ENCODE data around the gene RALGDS. TPM values are rescaled to one million over a fixed set of nuclear protein-coding genes. Genes with fewer than 3 reads are reported as not detected.

Gene RALGDS
- total and polyA plus RNA-seq, 2 donors, result 32.0 to 53.9 TPM

DNA sequence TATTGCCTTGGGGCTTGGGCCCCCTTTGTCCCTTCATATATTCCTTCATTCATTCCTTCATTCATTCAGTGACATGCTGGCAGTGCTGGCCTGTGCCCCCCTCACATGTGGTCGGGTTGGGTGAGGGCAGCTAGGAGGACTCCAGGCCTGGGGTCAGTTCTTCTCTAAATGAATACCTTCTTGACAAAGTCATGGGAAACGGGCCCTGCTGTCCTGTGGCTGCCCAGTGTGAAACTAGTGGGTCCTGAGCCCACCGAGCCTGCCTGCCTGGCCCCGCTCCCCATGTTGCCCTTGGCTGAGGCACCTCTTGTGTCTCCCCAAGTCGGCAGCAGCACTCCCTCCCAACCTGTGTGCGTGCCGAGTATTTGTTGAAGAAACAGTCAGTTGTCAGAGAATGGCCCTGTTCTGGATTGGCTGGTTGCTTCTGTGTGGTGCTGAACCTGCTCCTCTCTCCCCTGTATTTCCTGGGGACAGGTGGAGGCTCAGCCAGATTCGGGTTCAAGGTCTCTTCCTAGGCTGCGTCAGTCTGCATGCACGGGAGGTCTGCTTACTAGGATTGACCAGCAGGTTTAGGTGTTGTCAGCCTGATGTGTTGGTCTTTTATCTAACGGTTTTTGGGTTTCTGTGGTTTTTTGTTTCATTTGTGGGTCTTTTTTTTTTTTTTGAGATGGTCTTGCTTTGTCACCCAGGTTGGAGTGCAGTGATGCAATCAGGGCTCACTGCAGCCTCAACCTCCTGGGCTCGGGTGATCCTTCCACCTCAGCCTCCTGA lies 62.3 kb downstream of the RALGDS start:
- H3K36me3 ChIP-seq (ENCODE audit: insufficient read depth), result no peaks in the 10 kb centered on the region
- H3K27ac ChIP-seq (ENCODE audit: low read depth), result no peak overlapping the region
- no peaks in the 10 kb centered on the region for H3K4me1 ChIP-seq (ENCODE audit: insufficient read depth)
- WGBS, result 74% methylated on average over 12 of the region's 12 CpGs
- H3K4me3 ChIP-seq (ENCODE audit: low read depth, low read length), result no peak overlapping the region
- DNase-seq (ENCODE audit: extremely low spot score), result no peak

DNA sequence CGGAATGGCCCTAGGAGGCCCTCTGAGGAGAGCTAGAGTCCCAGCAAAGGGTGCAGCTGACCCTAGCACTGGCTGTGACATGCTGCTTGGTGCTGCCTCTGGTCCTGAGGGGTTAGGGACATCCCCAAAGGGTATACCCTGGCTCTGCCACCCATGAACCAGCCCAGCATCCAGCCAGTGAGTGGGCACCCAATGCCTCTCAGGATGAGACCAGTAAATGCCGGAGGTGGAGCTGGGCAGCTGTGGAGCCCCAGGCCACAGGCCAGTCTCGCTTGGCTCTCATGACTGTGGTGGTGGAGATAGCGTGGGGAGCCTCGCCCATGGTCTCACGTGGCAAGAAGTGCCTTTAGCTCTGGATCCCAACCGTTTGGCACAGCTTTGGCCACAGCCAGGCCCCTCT lies 63.0 kb downstream of the RALGDS start:
- Histone ChIP-seq H3K4me1 (ENCODE audit: insufficient read depth) (no peaks in the 10 kb centered on the region), H3K4me3 (ENCODE audit: low read depth, low read length) (no peak overlapping the region), H3K27ac (ENCODE audit: low read depth) (no peak overlapping the region), H3K36me3 (ENCODE audit: insufficient read depth) (no peaks in the 10 kb centered on the region)
- WGBS, result 88% methylated on average over 7 of the region's 7 CpGs
- DNase-seq (ENCODE audit: extremely low spot score), result no peak

DNA sequence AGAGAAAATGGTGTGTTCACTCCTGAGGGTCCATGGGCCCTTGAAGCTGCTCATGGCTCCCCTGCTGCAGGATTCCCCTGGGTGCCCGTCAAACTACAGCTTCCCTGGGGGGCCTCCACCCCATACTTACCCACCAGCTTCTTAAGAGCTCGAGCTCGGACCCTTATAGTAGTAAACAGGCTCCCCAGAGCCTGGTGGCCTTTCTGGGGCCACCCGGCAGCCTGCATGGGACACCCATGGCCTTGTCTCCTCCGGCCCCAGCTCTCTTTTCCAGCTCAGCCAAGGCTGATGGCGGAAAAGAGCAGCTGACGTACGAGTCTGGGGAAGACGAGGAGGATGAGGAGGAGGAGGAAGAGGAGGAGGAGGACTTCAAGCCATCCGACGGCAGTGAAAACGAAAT lies 63.5 kb downstream of the RALGDS start:
- H3K36me3 ChIP-seq (ENCODE audit: insufficient read depth), result no peaks in the 10 kb centered on the region

DNA sequence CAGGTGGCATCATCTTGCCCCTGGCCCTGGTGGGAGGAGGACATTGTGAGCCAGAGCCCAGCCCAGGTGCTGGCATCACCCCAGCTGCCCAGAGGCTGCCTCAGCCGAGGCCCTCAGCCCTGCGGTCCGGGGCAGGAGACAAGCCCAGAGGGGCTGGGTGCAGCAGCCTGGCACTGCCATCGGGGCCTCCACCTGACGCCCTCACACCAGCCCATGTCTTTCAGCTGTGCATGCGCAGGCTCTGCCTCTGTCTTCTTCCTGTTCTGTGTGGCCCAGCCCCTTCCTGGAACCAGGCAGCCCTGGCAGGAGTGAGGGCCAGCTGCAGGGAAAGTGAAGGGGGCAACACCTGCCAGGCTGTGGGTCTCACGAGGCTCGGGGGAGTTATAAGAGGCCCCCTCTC lies 64.0 kb downstream of the RALGDS start:
- no peak for DNase-seq (ENCODE audit: extremely low spot score)
- H3K27ac ChIP-seq (ENCODE audit: low read depth), result no peak overlapping the region
- 83% methylated on average over 8 of the region's 8 CpGs for WGBS
- no peaks in the 10 kb centered on the region for H3K36me3 ChIP-seq (ENCODE audit: insufficient read depth)
- H3K4me3 ChIP-seq (ENCODE audit: low read depth, low read length), result no peak overlapping the region
- H3K4me1 ChIP-seq (ENCODE audit: insufficient read depth), result no peaks in the 10 kb centered on the region

More for the DNA sequence above, 63.5 kb downstream of the RALGDS start:
- H3K27ac ChIP-seq (ENCODE audit: low read depth), result no peak overlapping the region
- DNase-seq (ENCODE audit: extremely low spot score), result no peak
- WGBS, result 90% methylated on average over 12 of the region's 12 CpGs
- H3K4me3 ChIP-seq (ENCODE audit: low read depth, low read length), result no peak overlapping the region
- no peaks in the 10 kb centered on the region for H3K4me1 ChIP-seq (ENCODE audit: insufficient read depth)

DNA sequence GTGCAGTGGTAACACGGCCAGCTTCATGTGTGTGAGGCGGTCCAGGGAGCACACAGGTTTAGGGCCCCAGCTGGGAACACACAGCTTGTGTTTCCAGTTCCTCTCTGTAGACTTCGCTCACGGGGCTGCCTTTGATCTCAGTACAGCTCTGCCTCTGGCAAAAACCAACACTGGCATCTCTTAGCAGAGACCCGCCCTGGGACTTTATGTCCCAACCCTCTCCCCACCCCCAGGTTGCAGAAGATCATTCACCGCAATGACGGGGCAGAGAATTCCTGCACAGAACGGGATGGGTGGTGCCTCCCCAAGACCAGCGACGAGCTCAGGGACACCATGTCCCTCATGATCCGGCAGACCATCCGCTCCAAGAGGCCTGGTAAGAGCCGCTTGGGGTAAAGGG lies 64.5 kb downstream of the RALGDS start:
- DNase-seq (ENCODE audit: extremely low spot score), result no peak
- Histone ChIP-seq H3K4me3 (ENCODE audit: low read depth, low read length) (no peak overlapping the region), H3K36me3 (ENCODE audit: insufficient read depth) (no peaks in the 10 kb centered on the region), H3K27ac (ENCODE audit: low read depth) (no peak overlapping the region), H3K4me1 (ENCODE audit: insufficient read depth) (no peaks in the 10 kb centered on the region)
- WGBS, result 91% methylated on average over 13 of the region's 13 CpGs

DNA sequence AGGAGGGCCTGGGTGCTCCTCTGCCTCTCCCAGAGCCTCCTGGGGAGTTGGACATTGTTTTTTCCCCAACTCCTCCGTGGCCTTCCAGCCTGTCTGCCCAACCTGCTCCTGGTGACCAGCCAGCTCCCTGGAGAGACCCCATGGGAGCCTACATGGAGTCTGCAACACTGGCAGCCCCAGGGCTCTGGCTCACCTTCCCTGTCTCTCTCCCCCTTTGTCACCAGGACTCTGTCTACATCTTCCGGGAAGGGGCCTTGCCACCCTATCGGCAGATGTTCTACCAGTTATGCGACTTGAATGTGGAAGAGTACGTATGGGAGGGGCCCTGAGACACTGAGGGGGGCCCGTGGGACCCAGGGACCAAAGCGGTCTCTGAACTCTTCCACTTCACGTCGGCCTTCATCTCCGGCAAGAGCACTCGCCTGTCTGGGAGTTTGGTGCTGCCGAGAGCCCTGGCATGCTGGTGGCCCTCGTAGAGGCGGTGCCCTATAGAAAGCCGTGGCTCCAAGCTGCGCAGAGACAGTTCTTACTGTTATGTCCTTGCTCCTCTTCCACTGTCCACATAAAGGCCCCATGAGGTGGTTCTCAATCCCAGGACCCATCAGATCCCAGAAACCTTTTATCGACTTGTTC lies 65.1 kb downstream of the RALGDS start:
- 94% methylated on average over 17 of the region's 17 CpGs for WGBS
- no peaks in the 10 kb centered on the region for H3K4me1 ChIP-seq (ENCODE audit: insufficient read depth)
- H3K4me3 ChIP-seq (ENCODE audit: low read depth, low read length), result no peak overlapping the region
- H3K36me3 ChIP-seq (ENCODE audit: insufficient read depth), result no peaks in the 10 kb centered on the region
- H3K27ac ChIP-seq (ENCODE audit: low read depth), result no peak overlapping the region
- DNase-seq (ENCODE audit: extremely low spot score), result no peak

DNA sequence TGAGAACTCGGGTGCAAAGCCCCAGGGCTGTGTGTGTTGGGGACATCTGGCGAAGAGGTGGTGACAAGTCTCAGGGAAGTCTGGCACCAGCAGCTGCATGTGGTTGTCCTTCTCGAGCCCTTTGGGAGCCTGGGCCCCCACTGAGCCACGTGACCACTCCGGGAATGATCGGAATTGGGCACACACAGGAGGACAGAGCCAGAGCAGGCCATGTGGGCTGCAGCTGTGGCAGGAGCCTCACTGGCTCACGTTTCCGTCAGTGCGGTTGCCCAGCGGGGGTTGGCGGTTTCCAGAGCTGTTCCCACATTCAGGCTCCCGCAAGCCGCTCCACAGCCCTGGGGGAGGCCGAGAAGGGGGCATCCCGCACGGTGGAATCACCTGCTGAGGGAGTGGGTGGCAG lies 66.1 kb downstream of the RALGDS start:
- no peak overlapping the region for H3K27ac ChIP-seq (ENCODE audit: low read depth)
- WGBS, result 85% methylated on average over 16 of the region's 16 CpGs
- no peaks in the 10 kb centered on the region for H3K4me1 ChIP-seq (ENCODE audit: insufficient read depth)
- H3K36me3 ChIP-seq (ENCODE audit: insufficient read depth), result no peaks in the 10 kb centered on the region
- no peak overlapping the region for H3K4me3 ChIP-seq (ENCODE audit: low read depth, low read length)
- DNase-seq (ENCODE audit: extremely low spot score), result no peak

DNA sequence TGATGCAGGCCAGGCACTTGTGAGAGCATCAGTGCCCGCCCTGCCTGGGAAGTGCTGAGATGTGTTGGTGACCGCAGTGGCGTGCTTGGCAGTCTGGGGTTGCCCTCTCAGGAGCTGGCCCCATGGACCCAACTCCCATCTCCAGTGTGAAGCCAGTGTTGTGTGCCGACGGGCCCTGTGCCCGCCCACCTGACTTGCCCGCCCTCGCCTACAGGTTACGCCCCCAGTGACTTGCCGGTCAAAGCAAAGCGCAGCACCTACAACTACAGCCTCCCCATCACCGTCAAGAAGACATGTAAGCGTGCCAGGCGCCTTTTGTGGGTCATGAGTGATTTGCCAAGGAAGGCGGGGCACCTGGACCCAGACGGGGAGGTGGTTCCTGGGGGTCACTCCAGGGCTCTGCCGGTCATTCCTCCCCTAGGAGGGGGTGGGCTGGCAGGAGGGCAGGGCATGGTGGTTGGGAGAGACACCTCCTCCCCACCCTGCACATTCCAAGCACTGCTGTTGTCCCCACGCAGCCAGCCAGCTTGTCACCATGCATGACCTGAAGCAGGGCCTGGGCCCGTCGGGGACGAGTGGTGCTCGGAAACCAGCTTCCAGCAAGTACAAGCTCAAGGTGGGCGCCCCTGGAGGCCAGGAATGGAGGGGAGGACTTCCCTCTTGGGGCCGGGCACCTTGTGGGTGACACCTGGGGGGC lies 66.7 kb downstream of the RALGDS start:
- WGBS, result 90% methylated on average over 24 of the region's 24 CpGs

DNA sequence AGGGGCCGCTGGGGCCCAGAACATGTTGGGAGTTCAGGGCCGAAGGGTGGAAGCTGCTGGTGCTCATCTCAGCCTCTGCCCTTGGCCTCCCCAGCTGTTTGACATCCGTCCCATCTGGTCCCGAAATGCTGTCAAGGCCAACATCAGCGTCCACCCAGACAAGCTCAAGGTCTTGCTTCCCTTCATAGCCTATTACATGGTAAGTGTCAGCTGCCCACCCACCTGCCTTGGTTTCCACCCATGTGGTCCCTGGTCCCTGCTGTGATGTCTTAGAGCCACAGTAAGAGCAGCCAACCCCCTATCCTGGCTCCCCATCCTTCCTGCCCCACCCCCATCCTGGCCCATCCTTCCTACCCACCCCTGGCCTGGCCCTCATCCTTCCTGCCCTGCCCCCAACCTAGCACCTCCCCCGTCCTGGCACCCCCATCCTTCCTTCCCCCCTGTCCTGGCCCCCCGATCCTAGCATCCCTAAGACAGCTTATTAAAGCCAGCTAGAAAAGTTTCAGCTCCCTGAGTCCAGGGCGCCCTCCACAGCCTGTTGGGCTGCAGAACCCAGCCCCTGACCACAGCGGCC lies 69.0 kb downstream of the RALGDS start:
- Histone ChIP-seq H3K36me3 (ENCODE audit: insufficient read depth) (no peaks in the 10 kb centered on the region), H3K27ac (ENCODE audit: low read depth) (no peak overlapping the region), H3K4me3 (ENCODE audit: low read depth, low read length) (no peak overlapping the region), H3K4me1 (ENCODE audit: insufficient read depth) (no peaks in the 10 kb centered on the region)
- DNase-seq (ENCODE audit: extremely low spot score), result no peak
- WGBS, result 95% methylated on average over 9 of the region's 9 CpGs

More for the DNA sequence above, 66.7 kb downstream of the RALGDS start:
- Histone ChIP-seq H3K36me3 (ENCODE audit: insufficient read depth) (no peaks in the 10 kb centered on the region), H3K4me1 (ENCODE audit: insufficient read depth) (no peaks in the 10 kb centered on the region), H3K27ac (ENCODE audit: low read depth) (no peak overlapping the region), H3K4me3 (ENCODE audit: low read depth, low read length) (no peak overlapping the region)
- DNase-seq (ENCODE audit: extremely low spot score), result no peak

DNA sequence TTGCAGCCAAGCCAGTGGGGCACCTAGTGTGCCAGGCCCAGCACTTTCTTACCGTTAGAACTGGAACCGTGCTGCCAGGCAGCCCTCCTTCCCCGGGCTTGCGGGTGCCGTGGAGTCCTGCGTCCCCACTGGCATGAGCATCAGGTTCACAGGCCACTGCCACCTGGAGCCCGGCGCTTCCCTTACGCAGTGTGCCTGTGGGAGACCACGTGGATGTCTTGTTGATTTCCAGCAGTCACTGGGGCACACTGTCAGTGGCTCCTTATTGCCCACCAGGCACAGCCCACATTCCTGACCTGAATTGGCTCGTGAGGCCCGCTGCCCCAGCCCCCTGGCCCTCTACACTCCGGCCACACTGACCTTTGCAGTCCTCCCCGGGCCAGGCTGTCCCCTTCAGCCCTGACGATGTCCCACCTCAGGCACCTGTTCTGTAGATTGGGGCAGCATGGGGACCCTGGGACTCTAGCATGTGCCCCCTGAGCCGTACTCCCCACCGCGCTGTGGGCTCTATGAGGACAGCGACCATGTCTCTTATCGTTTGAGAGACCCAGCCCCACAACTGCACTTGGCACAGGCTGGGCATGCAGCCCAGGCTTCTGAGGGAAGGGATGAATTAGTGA lies 69.6 kb downstream of the RALGDS start:
- Histone ChIP-seq H3K4me3 (ENCODE audit: low read depth, low read length) (no peak overlapping the region), H3K27ac (ENCODE audit: low read depth) (no peak overlapping the region), H3K36me3 (ENCODE audit: insufficient read depth) (peaks cover 6% of the 10 kb centered on the region), H3K4me1 (ENCODE audit: insufficient read depth) (no peaks in the 10 kb centered on the region)
- no peak for DNase-seq (ENCODE audit: extremely low spot score)
- 93% methylated on average over 20 of the region's 20 CpGs for WGBS

DNA sequence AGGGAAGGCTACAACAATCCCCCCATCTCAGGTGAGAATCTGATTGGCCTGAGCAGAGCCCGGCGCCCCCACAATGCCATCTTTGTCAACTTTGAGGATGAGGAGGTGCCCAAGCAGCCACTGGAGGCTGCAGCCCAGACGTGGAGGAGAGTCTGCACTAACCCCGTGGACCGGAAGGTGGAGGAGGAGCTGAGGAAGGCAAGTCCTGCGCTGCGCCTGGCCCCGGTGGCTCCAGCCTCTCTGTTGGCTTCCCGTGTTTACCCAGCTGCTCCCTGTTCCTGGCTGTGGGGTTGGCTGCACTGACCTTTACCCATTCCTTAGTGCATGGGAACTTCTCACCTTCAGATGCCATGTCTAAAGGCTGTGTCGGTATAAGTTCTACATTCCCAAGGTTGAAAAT lies 70.3 kb downstream of the RALGDS start:
- 92% methylated on average over 10 of the region's 10 CpGs for WGBS
- Histone ChIP-seq H3K4me3 (ENCODE audit: low read depth, low read length) (no peak overlapping the region), H3K4me1 (ENCODE audit: insufficient read depth) (no peaks in the 10 kb centered on the region), H3K36me3 (ENCODE audit: insufficient read depth) (peaks cover 6% of the 10 kb centered on the region), H3K27ac (ENCODE audit: low read depth) (no peak overlapping the region)
- no peak for DNase-seq (ENCODE audit: extremely low spot score)

DNA sequence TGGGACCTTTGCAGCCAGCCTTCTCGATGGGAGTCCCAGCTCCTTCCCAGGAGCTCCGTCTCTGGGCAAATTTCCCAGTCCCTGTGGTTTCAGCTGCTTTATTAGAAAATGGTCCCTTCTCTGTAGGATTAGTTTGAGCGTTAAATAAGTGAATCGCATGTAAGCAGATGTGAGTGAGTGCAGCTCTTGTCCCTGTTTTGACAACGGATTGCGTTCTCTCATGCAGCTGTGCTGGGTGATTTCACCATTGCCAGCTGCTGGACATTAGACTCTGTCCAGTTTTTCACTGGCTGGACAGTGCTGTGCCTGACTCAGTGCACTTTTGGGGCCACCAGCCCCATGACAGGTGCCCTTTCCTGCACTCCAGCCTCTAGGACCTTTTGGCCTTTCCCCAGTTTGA lies 70.9 kb downstream of the RALGDS start:
- DNase-seq (ENCODE audit: extremely low spot score), result no peak
- Histone ChIP-seq H3K27ac (ENCODE audit: low read depth) (no peak overlapping the region), H3K4me3 (ENCODE audit: low read depth, low read length) (no peak overlapping the region), H3K4me1 (ENCODE audit: insufficient read depth) (no peaks in the 10 kb centered on the region), H3K36me3 (ENCODE audit: insufficient read depth) (peaks cover 6% of the 10 kb centered on the region)
- 70% methylated on average over 6 of the region's 6 CpGs for WGBS

DNA sequence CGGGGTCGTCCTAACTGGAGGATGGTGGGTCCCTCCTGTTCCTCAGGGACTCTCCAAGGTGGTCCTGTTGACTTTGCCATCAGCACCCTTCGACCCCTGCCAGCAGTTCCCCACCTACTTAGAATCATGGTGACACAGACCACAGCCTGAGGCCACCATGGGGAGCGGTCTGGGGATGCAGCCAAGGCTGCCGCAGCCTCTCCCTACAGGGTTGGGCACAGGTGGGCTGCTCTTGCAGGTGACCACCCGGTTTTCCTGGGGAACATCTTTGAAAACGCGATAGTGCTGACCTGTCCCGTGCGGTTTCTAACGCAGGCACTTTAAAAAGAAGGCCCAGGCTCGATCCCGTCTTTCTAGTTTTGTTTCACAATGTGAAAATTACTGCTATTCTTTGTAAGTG lies 72.0 kb downstream of the RALGDS start:
- DNase-seq (ENCODE audit: extremely low spot score), result no peak
- H3K36me3 ChIP-seq (ENCODE audit: insufficient read depth), result peaks cover 6% of the 10 kb centered on the region
- WGBS, result 94% methylated on average over 13 of the region's 13 CpGs
- H3K27ac ChIP-seq (ENCODE audit: low read depth), result no peak overlapping the region
- H3K4me3 ChIP-seq (ENCODE audit: low read depth, low read length), result no peak overlapping the region
- H3K4me1 ChIP-seq (ENCODE audit: insufficient read depth), result no peaks in the 10 kb centered on the region

Data from urinary bladder (tissue), 4 donors.